ENCODE data around the gene CACNA2D4. TPM values are rescaled to one million over a fixed set of nuclear protein-coding genes. Genes with fewer than 3 reads are reported as not detected.

The CACNA2D4 gene
- total and polyA plus RNA-seq, 2 of the 13 experiments (the other 11 are each of a cell fraction or from before 2014, with no cell fraction given): 14.2 to 136 TPM

- TF ChIP-seq GMEB1 (CRISPR knock-in tag; IDR thresholded peaks at IDR 0.05; ENCODE audit: borderline replicate concordance) (peak; percentile 48; the same call in 1 of the 2 replicates), SOX5 (CRISPR knock-in tag; IDR thresholded peaks at IDR 0.05; ENCODE audit: borderline replicate concordance) (peak; percentile 91; the same call in 1 of the 2 replicates), ARID5B (CRISPR knock-in tag; IDR thresholded peaks at IDR 0.05) (peak; percentile 97), TFE3 (CRISPR knock-in tag; IDR thresholded peaks at IDR 0.05) (peak; percentile 24; the same call in 1 of the 2 replicates), RXRB (CRISPR knock-in tag; IDR thresholded peaks at IDR 0.05; ENCODE audit: borderline replicate concordance) (peak; percentile 96), ZNF225 (CRISPR knock-in tag; IDR thresholded peaks at IDR 0.05) (no peak), KMT2A (CRISPR knock-in tag; IDR thresholded peaks at IDR 0.05) (no peak), ZKSCAN8 (CRISPR knock-in tag; IDR thresholded peaks at IDR 0.05; ENCODE audit: borderline replicate concordance) (peak; percentile 71; the same call in 1 of the 2 replicates), FOSL2 (CRISPR knock-in tag; IDR thresholded peaks at IDR 0.05) (peak; percentile 99), DNMT3B (CRISPR knock-in tag; conservative IDR thresholded peaks at IDR 0.05) (no peak), DBP (CRISPR knock-in tag; IDR thresholded peaks at IDR 0.05; ENCODE audit: not compliant biosample characterization) (no peak), KAT8 (CRISPR knock-in tag; IDR thresholded peaks at IDR 0.05) (peak; percentile 73), ZNF350 (CRISPR knock-in tag; IDR thresholded peaks at IDR 0.05; ENCODE audit: borderline replicate concordance, low read depth) (no peak), ZNF292 (CRISPR knock-in tag; IDR thresholded peaks at IDR 0.05; ENCODE audit: borderline replicate concordance, low read depth) (peak; percentile 15; the same call in 1 of the 2 replicates)
- TF ChIP-seq, protein P1, sequence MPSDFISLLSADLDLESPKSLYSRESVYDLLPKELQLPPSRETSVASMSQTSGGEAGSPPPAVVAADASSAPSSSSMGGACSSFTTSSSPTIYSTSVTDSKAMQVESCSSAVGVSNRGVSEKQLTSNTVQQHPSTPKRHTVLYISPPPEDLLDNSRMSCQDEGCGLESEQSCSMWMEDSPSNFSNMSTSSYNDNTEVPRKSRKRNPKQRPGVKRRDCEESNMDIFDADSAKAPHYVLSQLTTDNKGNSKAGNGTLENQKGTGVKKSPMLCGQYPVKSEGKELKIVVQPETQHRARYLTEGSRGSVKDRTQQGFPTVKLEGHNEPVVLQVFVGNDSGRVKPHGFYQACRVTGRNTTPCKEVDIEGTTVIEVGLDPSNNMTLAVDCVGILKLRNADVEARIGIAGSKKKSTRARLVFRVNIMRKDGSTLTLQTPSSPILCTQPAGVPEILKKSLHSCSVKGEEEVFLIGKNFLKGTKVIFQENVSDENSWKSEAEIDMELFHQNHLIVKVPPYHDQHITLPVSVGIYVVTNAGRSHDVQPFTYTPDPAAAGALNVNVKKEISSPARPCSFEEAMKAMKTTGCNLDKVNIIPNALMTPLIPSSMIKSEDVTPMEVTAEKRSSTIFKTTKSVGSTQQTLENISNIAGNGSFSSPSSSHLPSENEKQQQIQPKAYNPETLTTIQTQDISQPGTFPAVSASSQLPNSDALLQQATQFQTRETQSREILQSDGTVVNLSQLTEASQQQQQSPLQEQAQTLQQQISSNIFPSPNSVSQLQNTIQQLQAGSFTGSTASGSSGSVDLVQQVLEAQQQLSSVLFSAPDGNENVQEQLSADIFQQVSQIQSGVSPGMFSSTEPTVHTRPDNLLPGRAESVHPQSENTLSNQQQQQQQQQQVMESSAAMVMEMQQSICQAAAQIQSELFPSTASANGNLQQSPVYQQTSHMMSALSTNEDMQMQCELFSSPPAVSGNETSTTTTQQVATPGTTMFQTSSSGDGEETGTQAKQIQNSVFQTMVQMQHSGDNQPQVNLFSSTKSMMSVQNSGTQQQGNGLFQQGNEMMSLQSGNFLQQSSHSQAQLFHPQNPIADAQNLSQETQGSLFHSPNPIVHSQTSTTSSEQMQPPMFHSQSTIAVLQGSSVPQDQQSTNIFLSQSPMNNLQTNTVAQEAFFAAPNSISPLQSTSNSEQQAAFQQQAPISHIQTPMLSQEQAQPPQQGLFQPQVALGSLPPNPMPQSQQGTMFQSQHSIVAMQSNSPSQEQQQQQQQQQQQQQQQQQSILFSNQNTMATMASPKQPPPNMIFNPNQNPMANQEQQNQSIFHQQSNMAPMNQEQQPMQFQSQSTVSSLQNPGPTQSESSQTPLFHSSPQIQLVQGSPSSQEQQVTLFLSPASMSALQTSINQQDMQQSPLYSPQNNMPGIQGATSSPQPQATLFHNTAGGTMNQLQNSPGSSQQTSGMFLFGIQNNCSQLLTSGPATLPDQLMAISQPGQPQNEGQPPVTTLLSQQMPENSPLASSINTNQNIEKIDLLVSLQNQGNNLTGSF (CRISPR knock-in tag; IDR thresholded peaks at IDR 0.05): no peak
Measured at GRCh38 chr12:1760566-1761382, 157.7 kb downstream of the CACNA2D4 start (continued).
